HG03196 (cell line): ENCODE data around the gene DGKB.

ENCODE experiments used
- ATAC-seq: cut with Tn5 transposase; IDR thresholded peaks from one replicate; pipeline ENCODE4 v1.9.1; 2021; ENCODE audit not compliant: unreplicated experiment

The DGKB gene

DNA sequence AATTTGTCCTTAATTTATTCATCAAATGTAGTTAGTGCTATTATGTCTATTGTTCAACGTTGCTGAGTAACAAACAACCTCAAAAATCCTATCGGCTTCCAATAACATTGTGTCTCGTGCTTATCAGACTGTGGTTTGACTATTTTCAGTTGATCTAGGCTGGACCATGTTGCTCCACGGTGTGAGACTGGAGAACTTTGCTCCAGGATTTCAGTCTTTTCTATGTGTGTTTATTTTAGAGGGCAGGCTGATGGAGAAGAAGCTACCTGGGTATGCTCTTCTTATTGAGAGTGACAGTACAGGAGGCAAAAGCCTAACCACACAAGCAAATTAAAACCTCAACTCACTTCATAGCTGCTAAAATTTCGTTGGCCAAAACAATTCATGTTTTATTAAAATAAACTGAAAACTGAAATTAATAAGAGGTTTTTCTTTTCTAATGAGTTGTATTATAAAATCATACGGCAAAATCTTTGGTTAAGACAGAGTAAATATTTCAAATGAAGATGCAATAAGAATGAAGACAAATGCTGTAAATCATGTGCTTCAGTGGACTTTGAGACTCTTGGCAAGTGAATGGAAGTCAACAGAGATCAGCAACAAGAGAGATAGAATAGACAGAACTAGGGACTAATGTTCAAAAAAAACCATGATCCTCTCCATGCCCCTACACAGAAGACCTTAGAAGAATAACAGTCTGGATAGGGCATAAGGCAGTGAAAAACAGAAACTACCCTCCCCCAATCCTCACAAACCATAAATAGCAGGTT lies 495.1 kb downstream of the DGKB start:
- ATAC-seq: no peak

DNA sequence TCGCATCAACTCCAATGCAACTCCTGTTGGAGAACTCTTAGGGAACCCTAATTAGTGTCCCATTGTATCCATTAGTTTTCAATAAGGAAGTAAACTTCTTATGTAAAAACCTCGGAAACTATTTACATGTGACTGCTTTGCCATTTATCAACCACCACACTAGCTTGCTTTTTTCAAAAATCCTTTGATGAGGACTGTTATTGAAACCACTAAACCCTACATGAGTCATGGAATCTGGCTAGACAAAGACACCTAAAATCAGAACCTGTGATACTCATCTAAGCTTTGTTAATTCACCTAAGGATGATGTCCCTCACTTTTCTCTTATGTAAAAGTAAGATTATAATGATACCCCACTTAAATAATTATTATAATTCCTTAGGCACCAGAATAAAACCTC lies 499.0 kb downstream of the DGKB start:
- no peak for ATAC-seq

- ATAC-seq: no peak
Observed at GRCh38 chr7:14400271-14400670, 502.3 kb downstream of the DGKB start.

DNA sequence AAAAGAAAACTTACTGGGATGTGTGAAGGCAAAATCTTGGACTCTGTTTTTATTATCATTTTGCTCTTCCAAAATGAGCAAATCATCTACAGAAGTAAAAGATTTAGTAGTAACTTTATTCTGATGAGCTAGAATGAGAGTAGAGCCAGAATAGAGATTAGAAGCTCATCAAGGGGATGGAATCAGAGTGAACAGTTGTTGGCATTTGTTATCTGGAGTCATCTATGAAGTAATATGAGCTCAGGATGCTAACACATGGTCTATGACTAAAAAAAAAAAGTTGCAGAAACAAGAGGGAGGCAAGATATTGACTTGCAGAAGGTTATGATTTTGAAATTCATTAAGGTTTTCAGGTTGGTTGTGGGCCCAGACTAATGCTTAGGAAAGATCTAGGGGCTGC lies 504.0 kb downstream of the DGKB start:
- ATAC-seq: no peak

DNA sequence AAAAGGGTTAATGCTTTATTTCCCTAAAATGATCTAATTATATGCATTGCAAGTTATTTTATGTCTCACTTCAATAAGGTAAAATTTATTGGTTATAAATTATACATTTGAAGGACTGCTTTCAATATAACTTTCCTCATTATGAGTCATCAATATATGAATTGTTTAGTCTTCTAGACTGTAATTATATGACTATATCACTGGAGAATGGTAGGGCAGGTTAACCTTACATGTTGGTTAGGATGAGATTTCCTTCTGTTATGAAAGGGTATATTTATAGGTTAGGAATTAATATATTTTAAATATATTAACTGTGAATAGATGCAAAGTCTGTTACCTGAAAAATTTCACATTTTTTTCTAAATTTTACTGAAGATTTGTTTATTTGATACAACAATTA lies 506.7 kb downstream of the DGKB start:
- ATAC-seq: no peak

GRCh38 chr7:14394786-14395185 lies 507.8 kb downstream of the DGKB start:
- no peak for ATAC-seq

DNA sequence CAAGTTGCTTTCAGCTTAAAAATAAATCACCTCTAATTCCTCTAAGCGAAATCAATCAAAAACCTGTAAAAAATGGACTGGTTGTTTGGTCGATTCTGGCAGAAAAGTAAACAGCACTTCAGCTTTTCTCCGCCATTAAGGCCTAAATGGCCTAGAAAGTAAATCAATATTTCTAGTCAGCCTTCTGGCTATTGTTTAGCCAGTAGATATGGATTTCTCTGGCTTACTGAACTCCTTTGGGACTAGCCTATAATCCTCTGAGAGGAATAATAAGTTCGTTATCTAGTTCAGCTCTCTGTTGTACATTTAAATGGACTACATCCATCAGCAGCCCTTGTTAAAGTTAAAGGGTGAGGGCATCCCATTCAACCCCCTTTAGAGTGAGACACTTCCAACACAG lies 513.0 kb downstream of the DGKB start:
- ATAC-seq: no peak

DNA sequence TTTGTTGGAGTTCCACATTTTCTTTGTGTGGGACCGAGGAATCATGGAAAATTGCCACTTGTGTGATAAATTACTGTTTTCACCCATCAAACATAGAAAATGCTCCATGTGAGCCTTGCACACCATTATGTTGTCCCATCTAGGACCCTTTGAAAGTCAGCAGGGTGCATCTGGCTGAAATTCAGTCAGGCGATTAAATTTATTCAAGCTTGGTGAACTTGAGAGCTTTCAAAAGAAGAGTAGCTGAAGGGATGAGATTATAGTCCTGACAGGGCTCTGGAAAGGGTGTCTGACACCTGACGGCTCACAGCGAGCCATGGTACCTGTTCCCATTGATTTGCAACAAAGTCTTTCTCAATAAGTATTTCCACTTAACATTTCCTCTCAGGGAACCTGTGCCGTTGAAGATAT lies 513.4 kb downstream of the DGKB start:
- no peak for ATAC-seq

GRCh38 chr7:14385074-14385473 lies 517.5 kb downstream of the DGKB start:
- ATAC-seq: no peak

DNA sequence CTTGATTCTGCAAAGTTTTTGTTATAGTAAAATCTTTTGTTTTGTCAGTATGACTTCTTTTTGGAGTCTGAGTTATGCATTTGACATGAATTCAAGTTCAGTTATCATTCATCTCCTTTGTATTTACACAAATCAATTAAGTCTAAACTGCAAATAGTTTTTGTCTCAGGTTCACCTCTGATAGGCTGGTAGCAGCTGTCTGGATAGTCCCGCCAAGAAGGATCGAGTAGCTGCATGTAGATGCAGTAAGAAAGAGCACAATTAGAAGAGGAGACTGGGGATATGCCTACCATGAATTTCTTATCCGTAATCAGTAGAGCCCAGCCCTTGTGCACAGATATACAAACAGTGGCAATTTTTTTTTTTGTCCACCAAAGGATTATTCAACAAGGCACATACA lies 520.6 kb downstream of the DGKB start:
- no peak for ATAC-seq

DNA sequence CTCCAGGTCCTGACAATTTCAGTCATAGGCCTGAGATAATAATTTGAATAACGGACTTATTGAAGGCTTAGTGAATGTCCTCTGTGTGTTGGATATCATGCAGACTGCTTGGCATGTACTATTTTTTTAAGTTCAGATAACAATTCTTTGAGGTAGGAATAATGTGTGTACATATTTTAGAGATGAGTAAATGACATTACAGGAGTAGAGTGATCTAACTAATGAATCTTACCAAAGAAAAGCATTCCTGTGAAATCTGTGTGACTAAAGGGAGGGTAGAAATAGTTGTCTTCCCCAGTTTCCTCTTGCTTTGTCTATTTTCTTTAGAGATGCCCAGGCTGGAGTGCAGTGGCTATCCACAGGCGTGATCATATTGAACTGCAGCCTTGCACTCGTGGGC lies 521.2 kb downstream of the DGKB start:
- ATAC-seq: no peak

DNA sequence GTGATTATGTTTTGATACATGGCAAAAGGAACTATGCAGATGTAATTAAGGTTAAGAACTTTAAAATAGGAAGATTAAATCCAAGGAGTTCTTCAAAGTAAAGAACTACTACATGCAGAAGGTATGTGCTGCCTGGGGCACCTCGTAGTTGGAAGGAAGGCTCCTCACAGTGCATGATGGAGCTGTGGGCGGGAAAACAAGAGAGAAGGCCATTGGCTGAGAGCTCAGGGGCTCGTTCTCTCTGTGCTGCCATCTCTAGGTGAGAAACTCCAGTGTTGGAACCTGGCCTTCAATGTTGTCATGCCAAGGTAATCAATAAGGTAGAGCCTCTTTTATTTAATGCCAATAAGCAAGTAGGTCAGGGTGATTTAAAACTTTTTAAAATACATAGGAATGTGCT lies 521.7 kb downstream of the DGKB start:
- ATAC-seq: no peak

DNA sequence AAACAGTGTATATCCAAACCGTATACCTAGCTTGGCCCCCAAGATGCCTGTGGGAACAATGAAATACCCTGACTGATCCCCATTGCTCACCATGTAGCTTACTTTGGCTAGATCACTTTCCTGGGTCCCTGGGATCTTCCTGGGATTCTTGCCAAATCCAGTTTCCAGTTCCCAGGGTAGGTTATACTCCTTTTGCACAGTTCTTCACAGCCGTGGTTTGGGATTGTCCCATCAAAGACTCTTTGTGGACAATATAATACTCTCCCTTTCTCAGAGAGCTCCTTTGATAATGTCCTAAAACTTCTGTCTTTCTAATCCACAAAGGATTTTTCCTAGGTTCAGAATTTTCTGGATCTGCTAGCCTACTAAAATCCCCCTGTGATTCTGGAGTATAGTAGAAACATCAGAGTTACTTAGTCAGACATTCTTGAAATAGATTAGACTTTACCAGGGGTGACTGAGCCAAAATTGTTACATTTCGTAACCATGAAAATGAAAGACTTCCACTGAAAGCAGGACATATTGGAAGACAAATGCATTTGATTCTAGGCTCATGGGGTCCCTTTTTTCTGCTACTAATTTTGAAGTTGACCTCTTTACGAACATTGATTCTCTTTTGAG lies 524.8 kb downstream of the DGKB start:
- ATAC-seq: no peak

DNA sequence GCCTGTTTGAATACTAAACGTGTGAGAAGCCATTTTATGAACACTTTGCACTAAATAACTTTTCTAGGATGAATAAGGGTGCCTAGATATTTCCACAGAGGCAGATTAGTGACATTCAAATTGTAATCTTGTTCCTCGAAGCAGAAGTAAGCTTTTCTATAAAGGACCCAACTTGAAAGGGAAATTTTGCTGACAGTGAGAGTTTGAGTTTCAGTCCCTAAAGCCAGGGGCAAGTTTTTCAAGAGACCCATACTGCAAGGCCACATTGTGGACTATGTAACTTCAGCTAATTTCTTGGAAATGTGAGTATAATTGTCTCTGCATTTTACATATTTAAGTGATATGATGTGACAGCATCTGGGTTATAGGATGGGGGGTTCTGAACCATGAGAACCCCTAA lies 525.8 kb downstream of the DGKB start:
- ATAC-seq: no peak

- no peak for ATAC-seq
Observed at GRCh38 chr7:14375998-14376397, 526.6 kb downstream of the DGKB start.

GRCh38 chr7:14374336-14374735 lies 528.2 kb downstream of the DGKB start:
- ATAC-seq: no peak

DNA sequence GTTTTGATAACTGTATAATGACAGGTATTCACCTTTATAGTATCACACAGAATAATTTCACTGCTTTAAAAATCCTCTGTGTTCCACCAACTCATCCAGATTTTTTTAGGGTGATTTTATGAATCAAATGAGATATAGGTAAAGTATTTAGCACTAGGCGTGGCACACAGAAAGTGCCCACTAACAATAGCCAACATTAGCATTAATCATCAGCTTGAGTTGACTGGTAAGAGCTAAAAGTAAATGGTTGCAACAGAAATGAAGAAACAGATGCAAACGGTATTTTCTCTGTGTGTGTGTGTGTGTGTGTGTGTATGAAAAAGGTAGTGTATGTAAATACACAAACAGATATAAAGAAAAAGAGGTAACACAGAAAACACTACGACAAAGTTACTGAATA lies 534.3 kb downstream of the DGKB start:
- ATAC-seq: no peak

DNA sequence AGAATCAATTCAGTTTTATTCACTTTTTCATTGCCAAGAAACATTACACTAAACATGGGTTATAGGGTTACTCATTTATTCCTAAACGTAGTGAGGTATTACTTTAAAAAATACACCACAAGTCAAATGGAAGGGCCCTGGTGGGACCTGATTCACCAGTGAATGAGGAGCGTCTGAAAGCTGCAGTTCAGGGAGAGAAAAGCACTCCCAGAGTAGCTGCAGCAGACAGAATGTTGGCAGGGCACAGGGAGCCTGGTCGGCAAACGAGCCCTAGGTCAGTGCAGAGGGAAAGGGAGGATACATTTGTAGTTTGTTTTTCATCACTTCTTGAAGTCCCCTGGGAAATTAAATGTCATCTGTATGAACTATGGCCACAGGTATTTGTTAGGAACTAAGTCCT lies 551.4 kb downstream of the DGKB start:
- ATAC-seq: no peak

DNA sequence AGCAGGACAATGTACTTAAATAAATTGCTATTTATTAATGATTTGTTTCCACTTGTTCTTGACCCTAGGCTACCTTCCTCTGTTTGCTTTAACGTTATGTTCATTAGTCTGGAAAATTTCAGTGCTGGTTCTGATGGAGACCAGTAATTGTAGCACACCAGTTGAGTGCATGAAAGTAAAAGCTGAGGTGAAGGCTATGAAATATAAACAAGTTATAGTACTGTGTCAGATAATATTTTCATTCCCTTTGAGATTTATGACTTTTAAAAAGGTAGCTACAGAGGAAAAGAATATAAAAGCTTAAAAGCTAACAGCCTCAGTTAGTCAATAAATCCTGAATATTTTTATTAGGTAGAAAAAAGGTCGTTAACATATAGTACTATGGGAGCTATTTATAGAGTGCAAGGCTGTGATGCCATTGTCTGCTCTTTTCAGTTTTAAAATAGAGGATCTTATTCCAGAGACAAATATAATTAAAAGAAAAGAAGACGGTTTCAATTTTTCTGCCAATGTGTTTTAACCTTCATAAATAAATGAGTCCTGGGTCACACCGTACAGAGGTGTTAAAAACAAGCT lies 561.3 kb downstream of the DGKB start:
- ATAC-seq: no peak

DNA sequence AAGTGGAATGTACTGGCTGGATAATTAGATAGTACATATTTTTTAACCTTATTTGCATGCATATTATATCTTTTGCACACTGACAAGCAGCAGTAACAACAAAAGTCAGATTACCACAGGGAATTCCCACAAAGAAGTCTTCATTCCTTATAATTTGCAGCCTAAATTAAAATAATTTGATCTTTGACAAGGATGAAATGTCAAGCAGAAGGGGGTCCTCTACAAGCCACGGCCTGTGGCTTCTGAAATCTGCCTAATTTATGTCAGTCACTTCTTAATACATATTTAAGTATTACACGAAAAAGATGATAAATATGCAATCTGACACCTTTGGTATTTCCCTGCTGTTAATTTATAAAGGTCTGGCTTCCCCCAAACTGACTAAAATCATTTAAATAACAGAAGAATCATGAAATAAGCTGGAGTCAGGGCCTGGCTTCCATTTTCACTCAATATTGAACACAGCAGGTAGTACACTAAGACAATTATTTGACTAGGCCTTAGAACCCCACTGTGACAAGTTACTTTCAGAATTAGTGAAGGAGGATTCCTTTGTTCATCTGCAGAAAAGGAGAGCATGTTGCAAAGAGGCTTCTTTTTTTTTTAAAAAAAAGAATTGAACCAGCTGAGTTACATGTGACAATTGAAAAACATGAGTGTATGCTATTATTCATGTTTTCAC lies 562.0 kb downstream of the DGKB start:
- ATAC-seq: no peak

GRCh38 chr7:14339861-14340260 lies 562.7 kb downstream of the DGKB start:
- ATAC-seq: no peak

GRCh38 chr7:14336256-14336655 lies 566.3 kb downstream of the DGKB start:
- ATAC-seq: no peak
